ENCODE results near the gene MINPP1.

GRCh38 chr10:87507879-87508483, 3.3 kb downstream of the MINPP1 start:
- TF ChIP-seq CTCF (conservative IDR thresholded peaks at IDR 0.05; ENCODE audit: low read depth, low read length) = no peak
- TF ChIP-seq EZH2 (IDR thresholded peaks at IDR 0.05; ENCODE audit: borderline replicate concordance, low read depth, low read length, poor library complexity, severe bottlenecking) = no peak
